Breast epithelium (tissue), 4 donors: ENCODE results near the gene ZMYND11. TPM values are rescaled to one million over a fixed set of nuclear protein-coding genes. Genes with fewer than 3 reads are reported as not detected.

ENCODE experiments used
- DNase-seq, 2 donors: peaks; one replicate each; pipeline ENCODE4 v3.0.0-alpha.2; 2019; ENCODE audit warnings: low spot score in 2 of 2
- H3K27ac ChIP-seq, 2 donors: fragments of 200-600 bp; sonication (generic) in 1 of 2; one replicate each; pipeline ENCODE4 v1.5.1; 2016 to 2019; ENCODE audit warnings: mild to moderate bottlenecking in 1 of 2
- H3K27me3 ChIP-seq, 2 donors: fragments of 200-600 bp; sonication (generic) in 1 of 2; one replicate each; pipeline versions ENCODE4 v1.5.1 to v1.6.0; 2017 to 2019; ENCODE audit warnings: control low read depth in 1 of 2, mild to moderate bottlenecking in 1 of 2
- H3K36me3 ChIP-seq: fragments of 200-600 bp; one replicate; pipeline ENCODE4 v1.5.1; 2019
- H3K4me1 ChIP-seq, 2 donors: fragments of 200-600 bp; sonication (generic); one replicate each; pipeline ENCODE4 v1.5.1; 2016 to 2019; ENCODE audit warnings: control low read depth in 1 of 2
- H3K4me3 ChIP-seq, 3 donors: fragments of 200-600 bp; sonication (generic); 1 replicate in 2 of 3; 2 replicates in 1 of 3; pipeline ENCODE4 v1.5.1; 2016 to 2019; ENCODE audit warnings: mild to moderate bottlenecking in 3 of 3, moderate library complexity in 2 of 3
- H3K9me3 ChIP-seq, 2 donors: fragments of 200-600 bp; sonication (generic) in 1 of 2; one replicate each; pipeline ENCODE4 v1.5.1; 2016 to 2019; ENCODE audit warnings: control low read depth in 1 of 2
- CTCF ChIP-seq, 3 donors: fragments of 450-650 bp; IDR thresholded peaks; one replicate each; pipeline ENCODE4 v1.5.1; 2016 to 2017; ENCODE audit warnings: antibody characterized with exemption in 3 of 3, mild to moderate bottlenecking in 3 of 3, moderate library complexity in 3 of 3
- POLR2A ChIP-seq: fragments of 450-650 bp; IDR thresholded peaks from one replicate; pipeline ENCODE4 v1.6.1; 2016; ENCODE audit warnings: antibody characterized with exemption, mild to moderate bottlenecking, moderate library complexity
- POLR2AphosphoS5 ChIP-seq, 3 donors: sonication (generic); formaldehyde crosslinking; IDR thresholded peaks; one replicate each; pipeline ENCODE4 v1.6.1; 2017; ENCODE audit warnings: antibody characterized with exemption in 3 of 3
- intact Hi-C: fragments of 100-400 bp; cut with DNase I; formaldehyde crosslinking; loops from one replicate; pipeline ENCODE4 v1.15.1; 2023; ENCODE audit warnings: low total_unique reads
- total RNA-seq, 3 donors: library from RNA; depleted of rRNA; stranded (reverse); fragments of >200 nt; gene quantifications; one replicate each; pipeline ENCODE4 v1.1.0, GENCODE V29; 2016

Gene ZMYND11
- total RNA-seq, result 10 to 100 TPM; 73.7 to 96.2 (median 83.7) TPM

GRCh38 chr10:135132-135600 lies at the start of gene ZMYND11:
TSS of gene ZMYND11 (plus strand) at chr10:135455. CDS start at chr10:180013, 44,558 bp downstream.
- intact Hi-C loops, result no loop called here
- H3K4me1 ChIP-seq, result peaks cover 0 to 13% of the 10 kb centered on the region in 2 donors
- no peaks in the 10 kb centered on the region for H3K36me3 ChIP-seq
- peak within 1 kb of the TSS; percentile 81 to 91 (median 81) for H3K4me3 ChIP-seq
- H3K9me3 ChIP-seq, result no peaks in the 10 kb centered on the region
- H3K27ac ChIP-seq, result peak within 1 kb of the TSS; percentile 97 to 100
- TF ChIP-seq CTCF (IDR thresholded peaks at IDR 0.05) (no peak), POLR2A (no peak), POLR2AphosphoS5 (IDR thresholded peaks at IDR 0.05) (no peak)
- peak; percentile 47 to 64 for DNase-seq
- no peaks in the 10 kb centered on the region for H3K27me3 ChIP-seq

- no peak overlapping the region for H3K4me3 ChIP-seq
- no peak for DNase-seq
- H3K4me1 ChIP-seq, result no peaks in the 10 kb centered on the region
- no peaks in the 10 kb centered on the region for H3K36me3 ChIP-seq
- no peak overlapping the region for H3K27ac ChIP-seq
- no peaks in the 10 kb centered on the region for H3K27me3 ChIP-seq
- TF ChIP-seq POLR2AphosphoS5 (IDR thresholded peaks at IDR 0.05) (no peak), POLR2A (no peak), CTCF (IDR thresholded peaks at IDR 0.05) (no peak)
- intact Hi-C loops, result no loop called here
- H3K9me3 ChIP-seq, result no peaks in the 10 kb centered on the region
Observed at GRCh38 chr10:86031-86430, 49.2 kb upstream of the ZMYND11 start.

- H3K4me1 ChIP-seq, result peaks cover 0 to 6% of the 10 kb centered on the region in 2 donors
Observed at GRCh38 chr10:87177-88080, 47.8 kb upstream of the ZMYND11 start.

GRCh38 chr10:88253-88652 lies 47.0 kb upstream of the ZMYND11 start:
- Histone ChIP-seq H3K9me3 (no peaks in the 10 kb centered on the region), H3K27me3 (no peaks in the 10 kb centered on the region), H3K4me3 (no peak overlapping the region), H3K27ac (no peak overlapping the region), H3K4me1 (peaks cover 0 to 6% of the 10 kb centered on the region in 2 donors), H3K36me3 (no peaks in the 10 kb centered on the region)
- no peak for DNase-seq
- intact Hi-C loops, result no loop called here
- no peak for TF ChIP-seq CTCF (IDR thresholded peaks at IDR 0.05)
- TF ChIP-seq POLR2A, result no peak
- TF ChIP-seq POLR2AphosphoS5 (IDR thresholded peaks at IDR 0.05), result no peak

More at GRCh38 chr10:87177-88080, 47.8 kb upstream of the ZMYND11 start:
- intact Hi-C loops, result no loop called here
- Histone ChIP-seq H3K27ac (no peak overlapping the region), H3K27me3 (no peaks in the 10 kb centered on the region), H3K4me3 (no peak overlapping the region), H3K9me3 (no peaks in the 10 kb centered on the region), H3K36me3 (no peaks in the 10 kb centered on the region)
- DNase-seq, result no peak
- TF ChIP-seq POLR2A, result no peak
- no peak for TF ChIP-seq CTCF (IDR thresholded peaks at IDR 0.05)
- no peak for TF ChIP-seq POLR2AphosphoS5 (IDR thresholded peaks at IDR 0.05)

GRCh38 chr10:89248-89647 lies 46.0 kb upstream of the ZMYND11 start:
- no peak for DNase-seq
- H3K27ac ChIP-seq, result no peak overlapping the region
- no peaks in the 10 kb centered on the region for H3K36me3 ChIP-seq
- H3K9me3 ChIP-seq, result peaks cover 0 to under 1% of the 10 kb centered on the region in 2 donors
- intact Hi-C loops, result no loop called here
- no peaks in the 10 kb centered on the region for H3K27me3 ChIP-seq
- TF ChIP-seq CTCF (IDR thresholded peaks at IDR 0.05) (no peak), POLR2AphosphoS5 (IDR thresholded peaks at IDR 0.05) (no peak), POLR2A (no peak)
- no peak overlapping the region for H3K4me3 ChIP-seq
- H3K4me1 ChIP-seq, result peaks cover 0 to 6% of the 10 kb centered on the region in 2 donors
